ENCODE results near the gene M1AP. TPM values are rescaled to one million over a fixed set of nuclear protein-coding genes. Genes with fewer than 3 reads are reported as not detected.

The M1AP gene
- total RNA-seq, 4 donors from 2014 or later, result 0.56 to 1.8 (median 0.91) TPM

GRCh38 chr2:74542978-74543377 is 105.2 kb downstream of the M1AP start:
- no peak for ATAC-seq (ENCODE audit: low FRiP score)
- no peak for TF ChIP-seq CTCF (IDR thresholded peaks at IDR 0.05)
- DNase-seq (ENCODE audit: low spot score), result no peak

GRCh38 chr2:74540291-74540690 is 107.8 kb downstream of the M1AP start:
- no peak for DNase-seq (ENCODE audit: low spot score)
- no peak for ATAC-seq (ENCODE audit: low FRiP score)
- TF ChIP-seq CTCF (IDR thresholded peaks at IDR 0.05), result no peak

GRCh38 chr2:74538881-74539339 is 109.2 kb downstream of the M1AP start:
- no peak for TF ChIP-seq CTCF (IDR thresholded peaks at IDR 0.05)
- no peak for DNase-seq (ENCODE audit: low spot score)
- ATAC-seq (ENCODE audit: low FRiP score), result no peak

GRCh38 chr2:74537140-74537539 is 111.0 kb downstream of the M1AP start:
- no peak for TF ChIP-seq CTCF (IDR thresholded peaks at IDR 0.05)
- no peak for DNase-seq (ENCODE audit: low spot score)
- no peak for ATAC-seq (ENCODE audit: low FRiP score)

- TF ChIP-seq CTCF (IDR thresholded peaks at IDR 0.05), result no peak
- no peak for DNase-seq (ENCODE audit: low spot score)
- no peak for ATAC-seq (ENCODE audit: low FRiP score)
Observed at GRCh38 chr2:74536166-74536950, 111.8 kb downstream of the M1AP start.

GRCh38 chr2:74535440-74535965 is 112.6 kb downstream of the M1AP start:
- TF ChIP-seq CTCF (IDR thresholded peaks at IDR 0.05), result no peak
- DNase-seq (ENCODE audit: low spot score), result no peak
- ATAC-seq (ENCODE audit: low FRiP score), result no peak

- ATAC-seq (ENCODE audit: low FRiP score) (no peak), DNase-seq (ENCODE audit: low spot score) (no peak)
- TF ChIP-seq CTCF (IDR thresholded peaks at IDR 0.05), result no peak
Observed at GRCh38 chr2:74534411-74534810, 113.7 kb downstream of the M1AP start.
